Gastrocnemius medialis (tissue), 4 donors: ENCODE data around the gene MBNL2. TPM values are rescaled to one million over a fixed set of nuclear protein-coding genes. Genes with fewer than 3 reads are reported as not detected.

Source experiments
- ATAC-seq, 2 donors: fragments of 150-250 bp; one replicate each; pipeline ENCODE4 v1.9.1; 2016
- DNase-seq, 2 donors: peaks; one replicate each; pipeline ENCODE4 v3.0.0-alpha.2; 2019
- H3K27ac ChIP-seq, 4 donors: fragments of 200-600 bp; sonication (generic); 1 replicate in 1 of 4; 2 replicates in 3 of 4; pipeline ENCODE4 v1.5.1; 2016 to 2018; ENCODE audit warnings: mild to moderate bottlenecking in 2 of 4, moderate library complexity in 1 of 4
- H3K27me3 ChIP-seq, 3 donors: fragments of 200-600 bp; sonication (generic) in 2 of 3; 1 replicate in 1 of 3; 2 replicates in 2 of 3; pipeline versions ENCODE4 v1.5.1 to v1.6.0; 2016 to 2019; ENCODE audit warnings: mild to moderate bottlenecking in 1 of 3, moderate library complexity in 1 of 3
- H3K36me3 ChIP-seq, 2 donors: fragments of 200-600 bp; sonication (generic) in 1 of 2; one replicate each; pipeline ENCODE4 v1.5.1; 2017 to 2018
- H3K4me1 ChIP-seq, 2 donors: fragments of 200-600 bp; sonication (generic) in 1 of 2; one replicate each; pipeline ENCODE4 v1.5.1; 2016 to 2017; ENCODE audit warnings: mild to moderate bottlenecking in 2 of 2
- H3K4me3 ChIP-seq, 4 donors: fragments of 200-600 bp; sonication (generic) in 3 of 4; 1 replicate in 1 of 4; 2 replicates in 3 of 4; pipeline ENCODE4 v1.5.1; 2016 to 2019; ENCODE audit warnings: mild to moderate bottlenecking in 2 of 4
- H3K9me3 ChIP-seq, 3 donors: fragments of 200-600 bp; sonication (generic) in 2 of 3; 1 replicate in 1 of 3; 2 replicates in 2 of 3; pipeline ENCODE4 v1.5.1; 2016 to 2019
- POLR2A ChIP-seq, 2 donors: fragments of 450-650 bp; IDR thresholded peaks; one replicate each; pipeline ENCODE4 v1.6.1; 2017; ENCODE audit warnings: antibody characterized with exemption in 2 of 2, mild to moderate bottlenecking in 2 of 2, moderate library complexity in 2 of 2
- in situ Hi-C, 4 donors: fragments of 200-750 bp; cut with MboI; loops; one replicate each; pipeline versions ENCODE4 v1.15.0 to v1.8.0; 2017; ENCODE audit warnings: low sequenced_read_pairs in 4 of 4
- intact Hi-C: fragments of 100-400 bp; cut with DNase I; formaldehyde crosslinking; loops from one replicate; pipeline ENCODE4 v1.15.1; 2023; ENCODE audit warnings: low total_unique reads
- total RNA-seq, 4 donors: library from RNA; depleted of rRNA; stranded (reverse); fragments of >200 nt; gene quantifications; one replicate each; pipeline versions ENCODE4 v1.1.0 to v1.2.3, GENCODE V29; 2016
- TF ChIP-seq, protein P1 (sequence below), 5 experiments: fragments of 450-650 bp in 3 of 5; fragments of 200-600 bp in 2 of 5; sonication (generic) in 2 of 5; IDR thresholded peaks in 4 of 5; conservative IDR thresholded peaks in 1 of 5; 1 replicate in 4 of 5; 2 replicates in 1 of 5; pipeline ENCODE4 v1.5.1; 2016 to 2019; ENCODE audit warnings: antibody characterized with exemption in 5 of 5, mild to moderate bottlenecking in 3 of 5, moderate library complexity in 3 of 5

Gene MBNL2
- total RNA-seq, 4 donors from 2014 or later: 47.9 to 92.0 (median 71.3) TPM

DNA sequence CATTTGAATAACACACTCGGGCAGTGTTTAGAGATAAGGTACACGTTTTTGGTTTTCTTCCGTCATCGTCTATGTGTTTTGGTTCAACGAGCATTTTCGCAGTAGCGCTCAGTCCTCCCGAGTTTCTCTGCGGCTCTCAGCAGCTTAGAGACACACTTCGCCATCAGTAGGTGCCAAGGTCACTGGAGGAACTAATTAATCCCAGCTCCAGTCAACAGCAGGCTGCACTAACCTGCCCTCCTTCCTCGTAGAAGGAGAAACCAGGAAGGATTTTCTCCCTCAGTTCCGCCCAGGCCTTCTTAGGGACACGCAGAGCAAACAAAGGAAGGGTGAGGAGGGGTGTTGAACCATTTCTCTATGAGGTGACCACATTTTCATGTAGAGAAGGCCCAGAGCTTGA is 12.6 kb downstream of the MBNL2 start:
- TF ChIP-seq, protein P1, sequence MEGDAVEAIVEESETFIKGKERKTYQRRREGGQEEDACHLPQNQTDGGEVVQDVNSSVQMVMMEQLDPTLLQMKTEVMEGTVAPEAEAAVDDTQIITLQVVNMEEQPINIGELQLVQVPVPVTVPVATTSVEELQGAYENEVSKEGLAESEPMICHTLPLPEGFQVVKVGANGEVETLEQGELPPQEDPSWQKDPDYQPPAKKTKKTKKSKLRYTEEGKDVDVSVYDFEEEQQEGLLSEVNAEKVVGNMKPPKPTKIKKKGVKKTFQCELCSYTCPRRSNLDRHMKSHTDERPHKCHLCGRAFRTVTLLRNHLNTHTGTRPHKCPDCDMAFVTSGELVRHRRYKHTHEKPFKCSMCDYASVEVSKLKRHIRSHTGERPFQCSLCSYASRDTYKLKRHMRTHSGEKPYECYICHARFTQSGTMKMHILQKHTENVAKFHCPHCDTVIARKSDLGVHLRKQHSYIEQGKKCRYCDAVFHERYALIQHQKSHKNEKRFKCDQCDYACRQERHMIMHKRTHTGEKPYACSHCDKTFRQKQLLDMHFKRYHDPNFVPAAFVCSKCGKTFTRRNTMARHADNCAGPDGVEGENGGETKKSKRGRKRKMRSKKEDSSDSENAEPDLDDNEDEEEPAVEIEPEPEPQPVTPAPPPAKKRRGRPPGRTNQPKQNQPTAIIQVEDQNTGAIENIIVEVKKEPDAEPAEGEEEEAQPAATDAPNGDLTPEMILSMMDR (IDR thresholded peaks at IDR 0.05 in 4 of 5, conservative IDR thresholded peaks at IDR 0.05 in 1 of 5): no peak
- no peak for TF ChIP-seq POLR2A (IDR thresholded peaks at IDR 0.05)
- no peak for ATAC-seq
- intact Hi-C loops: no loop called here

DNA sequence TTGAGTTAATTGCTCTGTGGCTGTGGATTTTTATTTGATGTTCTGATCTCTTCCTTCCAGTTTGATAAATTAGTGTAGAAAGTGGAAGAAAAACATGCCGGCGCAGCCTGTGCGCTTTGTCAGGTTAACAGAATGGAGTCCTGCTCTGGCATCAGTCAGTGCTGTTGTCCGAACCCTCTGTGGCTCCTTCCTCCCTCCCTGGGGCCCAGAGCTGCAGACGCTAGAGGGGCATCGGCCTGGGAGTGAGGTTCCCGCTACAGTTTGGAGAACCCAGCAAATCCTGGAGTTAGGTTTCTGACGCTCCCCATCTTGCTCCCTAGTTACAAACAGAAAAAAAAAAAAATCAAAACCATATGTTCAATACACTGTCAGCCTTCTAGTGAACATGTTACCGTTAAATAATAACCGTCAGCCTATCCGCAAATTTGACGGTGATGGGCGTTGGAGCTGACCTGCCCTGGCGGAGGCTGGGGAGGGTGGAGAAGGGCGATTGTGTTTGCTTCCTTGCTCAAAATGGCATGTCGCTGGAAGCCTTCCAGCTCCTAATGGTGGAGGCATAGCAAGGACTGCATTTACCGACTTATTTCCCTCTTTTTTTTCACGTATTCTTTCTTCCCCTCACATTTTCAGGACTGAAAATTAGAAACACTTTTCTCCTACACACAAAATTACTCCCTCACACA is 13.6 kb downstream of the MBNL2 start:
- peak overlapping the region in 2 of 4 donors; percentile 5 to 8 for H3K4me3 ChIP-seq
- TF ChIP-seq POLR2A (IDR thresholded peaks at IDR 0.05): no peak
- TF ChIP-seq, protein P1 (IDR thresholded peaks at IDR 0.05 in 4 of 5, conservative IDR thresholded peaks at IDR 0.05 in 1 of 5): no peak
- no peaks in the 10 kb centered on the region for H3K27me3 ChIP-seq
- ATAC-seq (no peak), DNase-seq (no peak)
- no peaks in the 10 kb centered on the region for H3K36me3 ChIP-seq
- intact Hi-C loops (no loop called here), in situ Hi-C loops (no loop called here)
- peak overlapping the region; percentile 44 to 76 (median 66) for H3K27ac ChIP-seq
- peaks cover 89 to 93% of the 10 kb centered on the region in 2 donors for H3K4me1 ChIP-seq
- H3K9me3 ChIP-seq: no peaks in the 10 kb centered on the region

More for the DNA sequence above, 12.6 kb downstream of the MBNL2 start:
- in situ Hi-C loops: no loop called here
- Histone ChIP-seq H3K36me3 (no peaks in the 10 kb centered on the region), H3K9me3 (no peaks in the 10 kb centered on the region), H3K27ac (peak overlapping the region; percentile 44 to 76 (median 66)), H3K4me1 (peaks cover 89 to 93% of the 10 kb centered on the region in 2 donors), H3K27me3 (no peaks in the 10 kb centered on the region), H3K4me3 (no peak overlapping the region)
- no peak for DNase-seq

DNA sequence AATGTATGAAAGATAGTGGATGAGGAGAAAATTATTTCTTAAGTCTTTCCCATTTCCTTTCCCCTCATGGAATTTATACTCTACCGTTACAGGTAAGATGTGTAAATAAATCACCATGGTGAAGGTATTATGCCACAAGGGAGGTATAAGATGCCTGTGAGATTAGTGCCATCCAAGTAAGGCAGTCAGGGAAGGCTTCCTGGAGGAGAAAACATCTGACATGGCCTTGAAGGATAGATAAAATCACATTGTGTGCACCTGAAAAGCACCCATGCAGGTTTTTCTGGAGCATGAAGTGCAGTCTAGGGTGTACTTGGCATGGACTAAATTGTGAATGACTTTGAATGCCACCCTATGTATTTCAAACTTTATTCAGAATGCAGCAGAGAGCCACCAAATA is 15.3 kb downstream of the MBNL2 start:
- H3K27me3 ChIP-seq: no peaks in the 10 kb centered on the region
- H3K9me3 ChIP-seq: no peaks in the 10 kb centered on the region
- DNase-seq (no peak), ATAC-seq (no peak)
- in situ Hi-C loops: no loop called here
- peaks cover 91 to 94% of the 10 kb centered on the region in 2 donors for H3K4me1 ChIP-seq
- intact Hi-C loops: no loop called here
- peak overlapping the region; percentile 44 to 76 (median 66) for H3K27ac ChIP-seq
- no peaks in the 10 kb centered on the region for H3K36me3 ChIP-seq
- no peak overlapping the region for H3K4me3 ChIP-seq
- TF ChIP-seq, protein P1 (IDR thresholded peaks at IDR 0.05 in 4 of 5, conservative IDR thresholded peaks at IDR 0.05 in 1 of 5): no peak
- TF ChIP-seq POLR2A (IDR thresholded peaks at IDR 0.05): no peak

DNA sequence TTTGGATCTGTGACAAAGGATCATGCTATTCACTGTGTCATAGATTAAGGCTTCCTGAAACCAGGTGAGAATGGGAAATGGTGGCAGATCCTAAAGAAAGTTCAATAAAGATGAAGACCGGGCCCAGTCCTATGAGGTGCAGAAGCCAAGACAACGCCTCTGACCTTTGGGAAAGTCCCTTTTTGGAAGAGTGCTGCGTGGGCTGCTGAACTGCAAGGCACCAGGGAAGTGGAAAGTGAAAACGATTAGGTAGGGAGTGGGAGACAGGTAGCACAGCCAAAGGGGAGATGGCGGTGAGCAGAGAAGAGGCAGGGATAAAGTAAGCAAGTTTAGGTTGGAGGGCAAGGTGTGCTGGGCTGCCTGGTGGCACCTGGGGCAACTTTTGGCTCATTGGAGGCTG is 16.3 kb downstream of the MBNL2 start:
- DNase-seq (no peak), ATAC-seq (no peak)
- TF ChIP-seq, protein P1 (IDR thresholded peaks at IDR 0.05 in 4 of 5, conservative IDR thresholded peaks at IDR 0.05 in 1 of 5): no peak
- no peak for TF ChIP-seq POLR2A (IDR thresholded peaks at IDR 0.05)
- in situ Hi-C loops (no loop called here), intact Hi-C loops (no loop called here)
- H3K27ac ChIP-seq: peak overlapping the region; percentile 62 to 76 (median 68)
- no peak overlapping the region for H3K4me3 ChIP-seq
- no peaks in the 10 kb centered on the region for H3K27me3 ChIP-seq
- no peaks in the 10 kb centered on the region for H3K9me3 ChIP-seq
- H3K4me1 ChIP-seq: peaks cover 96 to 100% of the 10 kb centered on the region in 2 donors
- no peaks in the 10 kb centered on the region for H3K36me3 ChIP-seq
